A549 (cell line): ENCODE results near the gene NSD1.

Experiments used
- CHD4 ChIP-seq: fragments of 200-600 bp; sonication (generic); IDR thresholded peaks from 2 replicates; pipeline ENCODE4 v1.6.1; 2016; ENCODE audit warnings: antibody characterized with exemption, mild to moderate bottlenecking, borderline replicate concordance
- CTCF ChIP-seq: fragments of >200 bp; sonication (Bioruptor Twin); formaldehyde crosslinking; IDR thresholded peaks from 3 replicates; pipeline ENCODE4 v1.5.1; 2016
- E2F6 ChIP-seq: IDR thresholded peaks from 2 replicates; pipeline ENCODE4 v1.6.1; 2012; ENCODE audit warnings: low read depth, borderline replicate concordance
- EP300 ChIP-seq, 2 experiments: fragments of >200 bp; sonication (Bioruptor Twin); formaldehyde crosslinking; IDR thresholded peaks; 2 replicates in 1 of 2; 3 replicates in 1 of 2; pipeline ENCODE4 v1.6.1; 2016 to 2017
- HDAC2 ChIP-seq: fragments of 200-600 bp; sonication (generic); IDR thresholded peaks from 2 replicates; pipeline ENCODE4 v1.6.1; 2016
- HMGXB4 ChIP-seq: fragments of 250-450 bp; sonication (Bioruptor Pico); IDR thresholded peaks from 2 replicates; pipeline ENCODE4 v1.5.0; 2021; ENCODE audit warnings: mild to moderate bottlenecking, moderate library complexity, borderline replicate concordance
- MAX ChIP-seq: IDR thresholded peaks from 2 replicates; pipeline ENCODE4 v1.6.1; 2012
- MAZ ChIP-seq: fragments of 150-350 bp; IDR thresholded peaks from 2 replicates; pipeline ENCODE4 v1.6.1; 2014; ENCODE audit warnings: antibody characterized with exemption, low read depth, low read length, borderline replicate concordance
- PHF8 ChIP-seq: fragments of 200-600 bp; sonication (generic); IDR thresholded peaks from 2 replicates; pipeline ENCODE4 v1.6.1; 2016; ENCODE audit warnings: low read depth, mild to moderate bottlenecking, antibody characterized with exemption, moderate library complexity, borderline replicate concordance

- TF ChIP-seq MAX (no peak), CTCF (no peak), EP300 (IDR thresholded peaks at IDR 0.05) (no peak), MAZ (no peak), E2F6 (no peak), HMGXB4 (CRISPR knock-in tag) (no peak), HDAC2 (no peak), CHD4 (no peak), PHF8 (no peak)
These were observed 60.7 kb downstream of the NSD1 start for GRCh38 chr5:177194268-177194667.
